HG03565 (cell line): ENCODE measurements around the gene LHX3.

Experiments used
- ATAC-seq: cut with Tn5 transposase; IDR thresholded peaks from one replicate; pipeline ENCODE4 v1.9.1; 2021; ENCODE audit warnings: mild to moderate bottlenecking, moderate library complexity; ENCODE audit not compliant: unreplicated experiment

The LHX3 gene

DNA sequence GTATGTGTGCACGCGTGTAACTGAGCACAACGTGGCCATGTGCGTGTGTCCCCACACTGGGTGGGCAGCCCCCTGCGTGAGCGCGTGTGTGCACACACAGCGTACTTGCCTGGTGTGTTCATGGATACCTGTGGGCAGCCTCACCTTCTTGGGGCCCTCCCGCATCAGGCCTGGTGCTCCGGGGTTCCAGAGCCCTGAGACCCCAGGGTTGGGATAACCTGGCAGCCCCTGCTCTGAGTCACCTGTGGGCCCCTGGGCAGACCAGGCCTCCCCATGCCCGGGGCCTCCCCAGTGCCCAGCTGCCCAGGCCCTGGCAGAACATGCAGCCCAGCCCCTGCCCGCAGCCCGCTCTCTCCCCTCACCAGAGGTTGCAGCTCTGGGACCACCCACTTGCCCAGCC, 25.2 kb downstream of the LHX3 start:
- ATAC-seq = no peak

DNA sequence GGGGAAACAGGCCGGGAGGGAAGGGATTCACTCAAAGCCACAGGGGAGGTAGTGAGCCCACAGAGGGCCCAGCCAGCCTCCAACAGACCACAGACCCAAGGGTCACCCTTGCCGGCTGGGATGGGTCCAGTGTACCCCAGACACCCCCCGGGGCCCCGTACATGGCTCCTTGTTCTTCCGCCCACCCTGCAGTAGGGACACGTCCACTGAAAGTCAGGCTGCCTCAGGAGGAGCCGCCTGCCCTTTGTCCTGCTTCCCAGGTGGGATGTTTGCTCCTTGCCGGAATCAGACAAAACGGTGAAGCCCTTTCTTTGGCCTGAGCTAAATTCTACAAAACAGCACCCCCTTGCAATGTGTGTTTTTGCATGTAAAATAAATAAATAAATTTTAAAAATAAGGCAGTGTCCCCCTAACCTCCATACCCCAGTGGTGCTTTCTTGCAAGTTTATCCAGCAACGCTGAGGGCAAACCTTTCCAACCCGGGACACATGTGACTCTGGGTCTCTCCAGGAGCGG, 25.8 kb downstream of the LHX3 start:
- no peak for ATAC-seq

- no peak for ATAC-seq
Measured at GRCh38 chr9:136178773-136179075, 26.2 kb downstream of the LHX3 start.

GRCh38 chr9:136178061-136178772, 26.7 kb downstream of the LHX3 start:
- ATAC-seq = no peak

DNA sequence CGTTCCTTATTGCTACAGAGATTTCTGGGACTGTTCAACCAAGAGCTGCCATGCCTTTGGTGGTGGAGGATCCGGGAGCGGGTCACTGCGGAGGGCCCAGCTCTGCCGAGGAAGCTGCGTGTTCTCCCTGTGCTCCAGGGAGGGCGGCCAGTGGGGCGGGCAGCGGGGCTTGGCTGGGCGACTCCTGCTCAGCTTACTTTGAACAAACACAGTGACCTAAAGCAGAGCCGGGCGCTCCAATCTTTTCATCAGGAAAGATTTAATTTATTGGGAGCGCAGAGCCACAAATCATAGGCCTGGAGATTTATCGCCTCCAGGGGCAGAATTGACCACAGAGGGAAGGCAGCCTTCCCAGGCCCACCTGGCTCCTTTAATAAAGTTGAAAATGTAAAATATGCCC, 27.7 kb downstream of the LHX3 start:
- ATAC-seq = no peak

GRCh38 chr9:136175616-136176197, 29.2 kb downstream of the LHX3 start:
- no peak for ATAC-seq

DNA sequence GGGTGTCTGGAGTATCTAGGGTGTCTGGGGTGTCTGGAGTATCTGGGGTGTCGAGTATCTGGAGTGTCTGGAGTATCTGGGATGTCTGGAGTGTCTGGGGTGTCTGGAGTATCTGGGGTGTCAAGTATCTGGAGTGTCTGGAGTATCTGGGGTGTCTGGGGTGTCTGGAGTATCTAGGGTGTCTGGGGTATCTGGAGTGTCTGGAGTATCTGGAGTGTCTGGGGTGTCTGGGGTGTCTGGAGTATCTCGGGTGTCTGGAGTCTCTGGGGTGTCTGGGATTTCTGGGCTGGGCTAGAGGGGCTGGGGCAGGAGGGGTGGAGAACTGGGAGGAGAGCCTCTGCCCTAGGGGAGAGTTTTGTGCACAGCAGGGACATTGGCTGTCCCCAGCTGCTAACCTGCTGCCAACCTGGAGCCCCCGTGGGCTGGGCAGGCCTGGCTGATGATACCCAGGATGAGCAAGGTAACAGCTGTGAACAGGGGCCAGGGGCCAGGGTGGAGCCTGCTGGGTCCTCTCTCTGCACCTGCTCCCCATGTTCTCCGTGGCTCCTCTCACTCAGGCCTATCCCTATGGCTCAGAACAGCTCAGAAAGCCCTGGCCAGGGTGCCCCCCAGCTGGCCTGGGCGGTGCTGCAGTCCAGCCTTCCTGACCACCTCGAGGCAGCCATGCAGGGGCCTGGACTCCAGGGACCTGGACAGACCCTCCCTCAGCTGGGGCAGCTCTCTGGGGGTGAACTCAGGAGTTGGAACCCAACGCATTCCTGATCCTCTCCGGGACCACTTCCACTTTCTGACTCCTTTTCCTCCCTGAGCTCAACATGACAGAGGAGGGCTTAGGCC, 29.9 kb downstream of the LHX3 start:
- ATAC-seq = no peak

DNA sequence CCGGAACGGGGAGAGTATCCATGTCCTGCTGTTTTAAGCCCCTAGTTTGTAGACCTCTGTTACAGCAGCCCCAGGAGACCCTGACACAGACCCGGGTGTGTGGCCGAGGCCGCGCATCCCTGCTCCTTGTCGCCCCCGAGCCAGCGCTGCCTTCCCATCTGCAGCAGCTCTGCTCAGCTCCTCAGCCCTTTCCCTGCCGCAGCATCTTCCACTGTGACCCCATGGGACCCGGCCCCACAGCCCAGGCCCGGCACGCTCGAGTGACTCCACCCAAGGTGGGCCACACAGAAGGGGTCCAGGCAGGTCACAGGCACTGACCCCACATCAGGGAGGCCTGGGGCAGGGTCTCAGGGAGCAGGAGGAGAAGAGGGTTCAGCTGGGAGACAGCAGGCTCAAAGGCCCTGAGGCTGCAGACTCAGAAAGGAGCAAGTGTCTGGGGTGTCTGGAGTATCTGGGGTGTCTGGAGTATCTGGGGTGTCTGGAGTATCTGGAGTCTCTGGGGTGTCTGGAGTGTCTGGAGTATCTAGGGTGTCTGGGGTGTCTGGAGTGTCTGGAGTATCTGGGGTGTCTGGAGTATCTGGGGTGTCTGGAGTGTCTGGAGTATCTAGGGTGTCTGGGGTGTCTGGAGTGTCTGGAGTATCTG, 31.2 kb downstream of the LHX3 start:
- ATAC-seq = no peak

- no peak for ATAC-seq
Measured at GRCh38 chr9:136172412-136173079, 32.4 kb downstream of the LHX3 start.

- ATAC-seq = no peak
Measured at GRCh38 chr9:136171801-136172411, 33.0 kb downstream of the LHX3 start.

GRCh38 chr9:136171009-136171800, 33.7 kb downstream of the LHX3 start:
- no peak for ATAC-seq

DNA sequence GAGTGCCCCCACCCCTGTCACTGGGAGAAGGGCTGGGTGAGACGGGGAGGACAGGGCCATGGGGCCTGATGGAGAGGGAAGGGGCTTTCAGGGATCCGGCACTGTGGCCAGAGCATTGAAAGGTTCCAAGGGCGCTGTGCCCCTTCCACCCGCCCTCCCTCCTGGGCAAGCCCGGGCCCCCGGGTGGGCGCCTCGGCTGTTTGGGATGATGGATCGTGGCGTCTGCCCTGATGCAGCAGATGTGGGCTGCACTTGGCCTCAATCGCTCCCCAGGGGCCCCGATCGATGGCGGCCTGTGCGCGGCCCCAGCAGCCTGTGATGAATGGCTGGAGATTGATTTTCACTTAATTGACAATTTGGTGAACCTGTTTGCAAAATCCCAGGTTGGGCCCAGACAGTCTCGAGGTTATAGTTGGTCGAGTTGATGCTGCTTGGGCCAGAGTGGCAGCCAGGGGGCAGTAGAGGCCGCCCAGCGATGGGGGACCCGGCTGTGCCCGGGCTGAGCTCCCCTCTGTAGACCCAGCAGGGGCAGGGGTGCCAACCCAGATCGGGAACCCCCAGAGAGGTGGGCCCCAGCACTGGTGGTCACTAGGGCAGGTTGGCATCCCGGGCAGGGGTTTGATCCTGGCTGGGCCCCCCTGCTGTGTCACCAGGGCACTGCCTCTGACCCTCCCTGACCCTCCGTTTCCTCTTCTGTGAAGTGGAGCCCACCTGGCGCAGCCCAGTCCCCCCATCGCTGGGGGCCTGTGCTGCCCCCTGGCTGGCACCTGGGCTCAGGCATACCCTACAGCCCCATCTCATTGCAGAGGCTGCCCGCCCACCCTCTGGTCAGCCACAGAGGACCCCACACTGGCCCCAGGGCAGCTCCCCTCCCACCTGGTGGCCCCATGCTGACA, 34.7 kb downstream of the LHX3 start:
- no peak for ATAC-seq

DNA sequence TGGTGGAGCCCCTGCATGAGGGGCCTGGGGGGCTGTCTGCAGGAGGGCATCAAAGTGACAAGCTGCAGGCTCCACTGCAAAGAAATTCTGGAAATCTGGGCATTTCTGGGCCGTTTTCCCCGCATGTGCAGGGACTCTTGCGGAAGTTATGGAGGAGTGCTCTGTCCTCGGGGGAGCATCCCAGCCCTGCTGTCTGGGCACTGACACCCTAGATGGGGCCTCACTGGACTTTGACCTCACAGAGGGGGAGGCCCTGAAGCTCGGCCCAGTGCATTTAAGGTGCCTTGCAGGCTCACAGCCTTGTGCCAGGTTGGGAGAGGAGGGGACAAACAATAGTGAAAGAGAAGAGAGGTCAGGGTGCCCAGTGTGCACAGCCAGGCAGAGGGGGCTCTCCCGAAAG, 35.4 kb downstream of the LHX3 start:
- no peak for ATAC-seq

DNA sequence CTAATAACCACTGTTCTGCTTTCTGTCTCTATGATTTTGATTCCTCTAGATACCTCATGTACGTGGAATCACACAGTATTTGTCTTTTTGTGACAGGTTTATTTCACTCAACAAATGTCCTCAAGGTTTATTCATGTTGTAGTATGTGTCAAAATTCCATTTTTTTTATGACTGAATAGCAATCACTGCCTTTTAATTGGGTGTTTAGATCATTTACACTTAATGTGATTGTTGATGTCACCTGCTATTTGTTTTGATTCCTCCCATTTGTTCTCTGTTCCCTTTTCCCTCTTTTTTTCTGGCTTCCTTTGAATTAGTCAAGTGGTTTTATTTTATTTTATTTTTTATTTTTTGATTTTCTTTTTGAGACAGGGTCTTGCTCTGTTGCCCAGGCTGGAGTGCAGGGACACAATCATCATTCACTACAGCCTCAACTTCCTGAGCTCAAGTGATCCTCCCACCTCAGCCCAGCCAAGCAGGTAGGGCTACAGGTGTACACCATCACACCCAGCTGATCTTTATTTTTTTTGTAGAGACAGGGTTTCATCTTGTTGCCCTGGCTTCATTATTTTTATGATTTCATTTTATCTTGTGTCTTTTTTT, 41.6 kb downstream of the LHX3 start:
- no peak for ATAC-seq

DNA sequence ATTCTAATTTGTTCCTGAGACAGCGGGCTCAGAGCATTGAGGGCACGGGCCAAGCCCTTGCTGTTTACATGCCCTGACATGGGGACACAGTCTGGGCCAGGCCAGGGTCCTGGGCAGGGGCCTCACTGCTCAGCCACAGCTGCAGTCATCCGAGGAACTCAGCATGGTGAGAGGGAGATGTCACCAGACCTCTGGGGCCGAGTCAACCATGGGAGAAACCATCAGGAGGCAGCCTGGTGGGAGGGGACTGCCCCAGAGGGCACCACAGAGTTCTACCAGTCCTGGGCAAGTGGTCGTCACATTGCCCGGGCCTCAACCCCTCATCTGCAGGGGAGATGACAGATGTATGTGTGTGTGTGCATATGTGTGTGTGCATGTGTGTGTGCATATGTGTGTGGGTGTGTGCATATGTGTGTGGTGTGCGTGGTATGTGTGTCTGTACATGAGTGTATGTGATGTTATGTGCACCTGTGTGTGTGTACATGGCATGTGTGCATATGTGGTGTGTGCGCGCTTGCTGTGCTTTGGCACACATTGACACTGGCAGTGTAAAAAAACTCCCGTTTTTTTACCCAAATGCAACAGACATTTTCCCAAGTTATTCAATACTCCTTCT, 43.8 kb downstream of the LHX3 start:
- ATAC-seq = no peak

DNA sequence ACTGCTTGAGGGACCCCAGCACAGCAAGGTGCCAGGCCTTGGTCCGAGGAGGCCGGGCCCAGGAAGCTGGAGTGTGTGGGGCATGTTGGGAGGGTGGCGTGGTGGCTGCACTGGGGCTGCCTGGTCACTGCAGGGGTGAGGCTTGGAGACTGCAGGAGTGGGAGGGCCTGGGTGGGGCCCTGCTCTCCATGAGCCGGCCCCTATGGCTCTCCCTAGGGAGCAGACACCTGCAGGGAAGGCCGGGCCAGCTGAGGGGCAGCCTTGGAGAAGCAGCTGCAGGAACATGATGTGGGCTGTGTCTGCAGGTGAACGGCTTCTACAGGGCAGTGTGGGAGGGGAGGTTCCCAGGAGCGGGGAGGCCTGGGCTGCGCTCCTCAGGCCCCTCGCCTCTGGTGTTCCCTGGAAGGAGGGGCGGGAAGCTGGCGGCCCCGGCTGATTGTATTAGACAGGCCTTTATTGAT, 44.5 kb downstream of the LHX3 start:
- ATAC-seq = no peak

DNA sequence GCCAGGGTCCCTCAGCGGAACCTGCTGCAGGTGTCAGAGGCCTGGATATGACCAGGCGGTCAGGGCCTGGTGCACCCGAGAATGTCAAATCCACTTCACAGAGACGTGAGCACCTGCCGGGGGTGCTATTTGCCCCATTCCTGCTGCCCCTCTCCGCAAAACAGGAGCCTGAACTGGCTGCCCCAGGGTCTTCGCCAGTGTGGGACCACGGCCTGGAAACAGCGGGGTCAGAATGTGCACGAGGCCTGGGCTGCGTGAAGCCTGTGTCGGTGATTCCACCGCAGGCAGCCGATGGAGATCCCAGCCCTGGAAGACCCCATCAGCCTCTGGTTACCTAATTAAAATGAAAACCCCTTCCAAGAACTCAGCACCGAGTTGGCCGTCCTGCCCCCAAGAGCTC, 45.1 kb downstream of the LHX3 start:
- no peak for ATAC-seq
